GM18502 (cell line): Measurements from ENCODE around the gene SPATA45.
"Not testable (repeated sequence)": the region's sequence is repeated elsewhere in the genome, so short reads cannot be mapped to it uniquely, and the experiment has no call there.

Experiments used
- ATAC-seq: cut with Tn5 transposase; IDR thresholded peaks from one replicate; pipeline ENCODE4 v1.9.1; 2021; ENCODE audit warnings: mild to moderate bottlenecking; ENCODE audit not compliant: unreplicated experiment, poor library complexity

The SPATA45 gene

GRCh38 chr1:212847549-212847948 is at the start of gene SPATA45:
SPATA45 (minus strand) TSS chr1:212847649; CDS start chr1:212836149, 11,500 bp downstream.
- no peak for ATAC-seq

GRCh38 chr1:212892108-212892507 is 44.7 kb upstream of the SPATA45 start:
- no peak for ATAC-seq

GRCh38 chr1:212884592-212884991 is 37.1 kb upstream of the SPATA45 start:
- no peak for ATAC-seq

GRCh38 chr1:212879947-212880690 is 32.7 kb upstream of the SPATA45 start:
- no peak for ATAC-seq

- no peak for ATAC-seq
Observed at GRCh38 chr1:212878418-212878817, 31.0 kb upstream of the SPATA45 start.

- ATAC-seq, result peak; percentile 84
Observed at GRCh38 chr1:212873518-212873917, 26.1 kb upstream of the SPATA45 start.

- ATAC-seq, result no peak
Observed at GRCh38 chr1:212871976-212872375, 24.5 kb upstream of the SPATA45 start.

GRCh38 chr1:212867192-212867591 is 19.7 kb upstream of the SPATA45 start:
- ATAC-seq, result no peak

- no peak for ATAC-seq
Observed at GRCh38 chr1:212864201-212864600, 16.8 kb upstream of the SPATA45 start.

GRCh38 chr1:212863345-212863744 is 15.9 kb upstream of the SPATA45 start:
- not testable (repeated sequence) for ATAC-seq

GRCh38 chr1:212862111-212862690 is 14.8 kb upstream of the SPATA45 start:
- no peak for ATAC-seq

GRCh38 chr1:212860713-212861581 is 13.5 kb upstream of the SPATA45 start:
- ATAC-seq, result no peak

- peak; percentile 14 for ATAC-seq
Observed at GRCh38 chr1:212858461-212859265, 11.2 kb upstream of the SPATA45 start.

GRCh38 chr1:212857992-212858460 is 10.6 kb upstream of the SPATA45 start, which contains the start of gene FLVCR1:
FLVCR1 (plus strand) TSS chr1:212858275; CDS start chr1:212858453, 178 bp downstream.
- peak; percentile 97 for ATAC-seq

- no peak for ATAC-seq
Observed at GRCh38 chr1:212856755-212857154, 9.3 kb upstream of the SPATA45 start.

GRCh38 chr1:212853658-212854057 is 6.2 kb upstream of the SPATA45 start:
- ATAC-seq, result no peak

GRCh38 chr1:212852105-212852688 is 4.7 kb upstream of the SPATA45 start:
- ATAC-seq, result no peak

GRCh38 chr1:212844521-212844920 is 2.9 kb downstream of the SPATA45 start:
- ATAC-seq, result not testable (repeated sequence)

- no peak for ATAC-seq
Observed at GRCh38 chr1:212838145-212838544, 9.3 kb downstream of the SPATA45 start.
